ENCODE results near the gene RPL27A. TPM values are rescaled to one million over a fixed set of nuclear protein-coding genes. Genes with fewer than 3 reads are reported as not detected.
A peak's percentile ranks its signal among the peaks of the same experiment; 100 is the strongest.

Gene RPL27A
- total RNA-seq, 3 donors from 2014 or later = 907 to 1,119 (median 1,000) TPM

DNA sequence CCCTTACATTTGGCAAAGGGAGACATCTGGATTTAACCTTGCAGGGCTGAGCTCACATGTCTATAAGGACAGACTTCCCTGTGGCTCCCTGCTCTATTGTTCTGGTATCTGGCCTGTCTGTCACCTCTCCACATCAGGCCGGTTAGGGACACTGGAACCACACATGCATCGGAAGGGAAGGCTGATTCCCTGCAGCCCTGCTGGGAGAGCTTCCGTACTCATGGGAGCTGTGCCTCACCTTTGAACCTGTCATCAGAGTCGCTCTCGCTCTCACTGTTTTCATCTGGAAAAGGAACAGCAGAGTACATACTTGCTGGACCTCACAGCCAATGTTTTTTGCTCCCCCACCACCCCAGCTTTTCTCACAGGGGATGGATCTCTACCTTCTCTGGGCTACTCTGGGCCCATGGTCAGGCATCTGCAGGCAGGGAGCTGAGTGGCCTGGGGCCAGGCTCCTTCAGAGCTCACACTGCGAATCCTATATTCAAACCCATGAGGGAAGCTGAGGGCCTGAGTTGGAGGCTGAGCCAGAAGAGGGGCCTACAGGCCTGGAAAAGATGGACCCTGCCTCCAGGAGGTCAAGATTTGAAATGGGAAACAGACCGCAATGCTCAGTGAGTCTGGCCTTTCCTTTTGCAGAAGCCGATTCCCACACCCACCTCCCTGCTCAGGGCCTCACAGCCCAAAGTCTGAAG is 31.3 kb downstream of the RPL27A start:
- TF ChIP-seq, protein P1, sequence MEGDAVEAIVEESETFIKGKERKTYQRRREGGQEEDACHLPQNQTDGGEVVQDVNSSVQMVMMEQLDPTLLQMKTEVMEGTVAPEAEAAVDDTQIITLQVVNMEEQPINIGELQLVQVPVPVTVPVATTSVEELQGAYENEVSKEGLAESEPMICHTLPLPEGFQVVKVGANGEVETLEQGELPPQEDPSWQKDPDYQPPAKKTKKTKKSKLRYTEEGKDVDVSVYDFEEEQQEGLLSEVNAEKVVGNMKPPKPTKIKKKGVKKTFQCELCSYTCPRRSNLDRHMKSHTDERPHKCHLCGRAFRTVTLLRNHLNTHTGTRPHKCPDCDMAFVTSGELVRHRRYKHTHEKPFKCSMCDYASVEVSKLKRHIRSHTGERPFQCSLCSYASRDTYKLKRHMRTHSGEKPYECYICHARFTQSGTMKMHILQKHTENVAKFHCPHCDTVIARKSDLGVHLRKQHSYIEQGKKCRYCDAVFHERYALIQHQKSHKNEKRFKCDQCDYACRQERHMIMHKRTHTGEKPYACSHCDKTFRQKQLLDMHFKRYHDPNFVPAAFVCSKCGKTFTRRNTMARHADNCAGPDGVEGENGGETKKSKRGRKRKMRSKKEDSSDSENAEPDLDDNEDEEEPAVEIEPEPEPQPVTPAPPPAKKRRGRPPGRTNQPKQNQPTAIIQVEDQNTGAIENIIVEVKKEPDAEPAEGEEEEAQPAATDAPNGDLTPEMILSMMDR (IDR thresholded peaks at IDR 0.05) = no peak
- intact Hi-C loops (cut with DNase I; ENCODE audit: low total_unique reads) = loop anchor here (10.0 kb wide), 1 partner anchor 91 kb away; no protein-coding TSS in a partner anchor
- H3K4me1 ChIP-seq = peaks cover 15 to 43% of the 10 kb centered on the region in 2 donors
- no peak for DNase-seq (ENCODE audit: low spot score in 2 of 2)
- no peaks in the 10 kb centered on the region for H3K27me3 ChIP-seq
- no peaks in the 10 kb centered on the region for H3K9me3 ChIP-seq
- H3K27ac ChIP-seq = peak overlapping the region; percentile 87 to 98
- no peak overlapping the region for H3K4me3 ChIP-seq
- H3K36me3 ChIP-seq = no peaks in the 10 kb centered on the region

DNA sequence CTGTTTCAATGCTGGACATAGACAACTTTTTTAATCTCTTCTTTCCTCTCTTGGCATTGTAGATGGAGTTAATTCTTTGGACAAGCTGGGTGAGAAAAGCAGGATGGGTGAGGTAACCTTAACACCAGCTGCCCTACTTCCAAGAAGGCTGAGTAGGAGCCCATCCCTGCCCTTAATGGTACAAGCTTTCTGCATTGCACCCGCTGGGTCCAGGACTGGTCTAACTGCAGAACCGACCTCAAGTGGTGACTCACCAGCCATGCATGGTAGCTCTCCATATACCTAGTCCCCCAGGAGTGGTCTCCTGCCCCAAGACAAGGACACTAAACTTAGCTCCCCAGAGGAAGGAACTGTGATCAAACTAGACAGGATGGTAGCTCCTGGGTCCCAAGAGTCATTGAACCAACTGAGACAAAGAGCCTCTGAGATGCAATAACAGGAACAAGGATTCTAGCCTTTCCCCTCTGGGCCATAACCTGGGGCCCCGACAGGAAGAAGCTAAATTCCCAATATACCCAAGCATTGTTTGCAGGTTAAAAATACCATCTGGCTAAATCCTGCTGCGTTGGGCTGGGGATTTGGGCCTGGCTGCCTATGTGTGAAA is 32.1 kb downstream of the RPL27A start:
- Histone ChIP-seq H3K36me3 (no peaks in the 10 kb centered on the region), H3K27ac (peak overlapping the region; percentile 87 to 98), H3K27me3 (no peaks in the 10 kb centered on the region), H3K9me3 (no peaks in the 10 kb centered on the region), H3K4me3 (no peak overlapping the region), H3K4me1 (peaks cover 18 to 50% of the 10 kb centered on the region in 2 donors)
- DNase-seq (ENCODE audit: low spot score in 2 of 2) = no peak
- TF ChIP-seq POLR2A (IDR thresholded peaks at IDR 0.05) (no peak), POLR2AphosphoS5 (IDR thresholded peaks at IDR 0.05) (no peak)
- TF ChIP-seq, protein P1 (IDR thresholded peaks at IDR 0.05) = no peak
- intact Hi-C loops (cut with DNase I; ENCODE audit: low total_unique reads) = loop anchor here (10.0 kb wide), 1 partner anchor 90 kb away; no protein-coding TSS in a partner anchor

DNA sequence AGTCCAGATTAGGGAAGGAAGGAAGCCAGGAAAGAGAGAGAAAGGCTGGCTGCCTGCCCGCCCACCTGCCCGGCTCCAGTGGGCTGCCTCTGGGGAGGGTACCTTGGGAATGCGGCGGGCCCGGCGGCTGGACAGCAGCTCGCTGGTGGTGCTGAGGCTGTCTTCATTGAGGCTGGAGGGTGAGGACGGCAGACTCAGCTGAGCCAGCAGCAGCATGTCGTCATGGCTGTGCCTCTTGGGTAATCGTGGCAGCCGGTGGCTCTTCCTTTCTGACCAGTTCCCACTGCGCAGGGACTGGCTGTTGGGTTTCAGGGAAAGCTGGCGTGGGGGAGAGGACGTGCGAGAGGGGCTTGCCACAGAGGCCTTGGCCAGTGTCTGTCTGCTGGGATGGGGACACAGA is 32.9 kb downstream of the RPL27A start:
- no peaks in the 10 kb centered on the region for H3K27me3 ChIP-seq
- H3K27ac ChIP-seq = peak overlapping the region; percentile 87 to 98
- peak overlapping the region in 1 of 3 donors; percentile 34 for H3K4me3 ChIP-seq
- no peak for DNase-seq (ENCODE audit: low spot score in 2 of 2)
- no peaks in the 10 kb centered on the region for H3K36me3 ChIP-seq
- intact Hi-C loops (cut with DNase I; ENCODE audit: low total_unique reads) = loop anchor here (10.0 kb wide), 1 partner anchor 89 kb away; no protein-coding TSS in a partner anchor
- H3K9me3 ChIP-seq = no peaks in the 10 kb centered on the region
- peaks cover 21 to 57% of the 10 kb centered on the region in 2 donors for H3K4me1 ChIP-seq
- TF ChIP-seq, protein P1 (IDR thresholded peaks at IDR 0.05) = no peak
- TF ChIP-seq POLR2AphosphoS5 (IDR thresholded peaks at IDR 0.05) = peak in 1 of 3 donors; percentile 57
- no peak for TF ChIP-seq POLR2A (IDR thresholded peaks at IDR 0.05)

GRCh38 chr11:8717544-8717875 is 34.9 kb downstream of the RPL27A start:
- Histone ChIP-seq H3K4me3 (peak overlapping the region in 1 of 3 donors; percentile 20), H3K4me1 (peaks cover 36 to 78% of the 10 kb centered on the region in 2 donors), H3K27me3 (no peaks in the 10 kb centered on the region), H3K9me3 (no peaks in the 10 kb centered on the region), H3K27ac (peak overlapping the region; percentile 98), H3K36me3 (no peaks in the 10 kb centered on the region)
- no peak for DNase-seq (ENCODE audit: low spot score in 2 of 2)
- TF ChIP-seq, protein P1 (IDR thresholded peaks at IDR 0.05) = no peak
- TF ChIP-seq POLR2AphosphoS5 (IDR thresholded peaks at IDR 0.05) (no peak), POLR2A (IDR thresholded peaks at IDR 0.05) (no peak)
- intact Hi-C loops (cut with DNase I; ENCODE audit: low total_unique reads) = loop anchor here (10.0 kb wide), 1 partner anchor 87 kb away; no protein-coding TSS in a partner anchor
